ENCODE results near the gene ITIH3.

DNA sequence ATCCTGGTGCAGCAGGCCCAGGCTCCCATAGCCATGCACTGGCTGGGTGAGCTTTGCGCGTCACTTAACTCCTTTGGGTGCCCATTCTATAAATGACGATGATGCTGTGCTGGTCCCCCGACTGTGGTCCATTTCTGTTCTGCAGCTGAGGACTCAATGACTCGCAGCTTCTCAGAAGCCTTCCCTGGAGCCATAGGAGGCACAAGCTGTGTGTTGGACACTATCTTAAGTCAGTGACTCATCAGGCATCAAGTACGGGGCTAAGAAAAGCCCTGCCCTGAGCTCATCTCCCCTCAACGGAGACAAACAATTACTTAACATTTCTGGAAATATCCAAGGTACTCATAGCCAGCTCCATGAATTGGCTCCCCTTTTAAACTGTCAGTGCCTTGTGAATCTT is 54.0 kb downstream of the ITIH3 start:
- TF ChIP-seq, protein P1, sequence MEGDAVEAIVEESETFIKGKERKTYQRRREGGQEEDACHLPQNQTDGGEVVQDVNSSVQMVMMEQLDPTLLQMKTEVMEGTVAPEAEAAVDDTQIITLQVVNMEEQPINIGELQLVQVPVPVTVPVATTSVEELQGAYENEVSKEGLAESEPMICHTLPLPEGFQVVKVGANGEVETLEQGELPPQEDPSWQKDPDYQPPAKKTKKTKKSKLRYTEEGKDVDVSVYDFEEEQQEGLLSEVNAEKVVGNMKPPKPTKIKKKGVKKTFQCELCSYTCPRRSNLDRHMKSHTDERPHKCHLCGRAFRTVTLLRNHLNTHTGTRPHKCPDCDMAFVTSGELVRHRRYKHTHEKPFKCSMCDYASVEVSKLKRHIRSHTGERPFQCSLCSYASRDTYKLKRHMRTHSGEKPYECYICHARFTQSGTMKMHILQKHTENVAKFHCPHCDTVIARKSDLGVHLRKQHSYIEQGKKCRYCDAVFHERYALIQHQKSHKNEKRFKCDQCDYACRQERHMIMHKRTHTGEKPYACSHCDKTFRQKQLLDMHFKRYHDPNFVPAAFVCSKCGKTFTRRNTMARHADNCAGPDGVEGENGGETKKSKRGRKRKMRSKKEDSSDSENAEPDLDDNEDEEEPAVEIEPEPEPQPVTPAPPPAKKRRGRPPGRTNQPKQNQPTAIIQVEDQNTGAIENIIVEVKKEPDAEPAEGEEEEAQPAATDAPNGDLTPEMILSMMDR (IDR thresholded peaks at IDR 0.05): no peak
- no peak for TF ChIP-seq POLR2A (IDR thresholded peaks at IDR 0.05)
